ENCODE results near the gene STAT5B. TPM values are rescaled to one million over a fixed set of nuclear protein-coding genes. Genes with fewer than 3 reads are reported as not detected.

Gene STAT5B
- total and polyA plus RNA-seq, 2 of the 13 experiments (the other 11 are each of a cell fraction or from before 2014, with no cell fraction given): 21.0 to 42.8 TPM

- TF ChIP-seq PRDM4 (CRISPR knock-in tag; IDR thresholded peaks at IDR 0.05; ENCODE audit: borderline replicate concordance): 0 out of 2 replicates have a peak, but pooled peaks have one; percentile 24
- peak; percentile 85 for TF ChIP-seq BORCS8-MEF2B (CRISPR knock-in tag; IDR thresholded peaks at IDR 0.05)
- TF ChIP-seq TFDP1 (CRISPR knock-in tag; IDR thresholded peaks at IDR 0.05; ENCODE audit: borderline replicate concordance): peak; percentile 60
- no peak for TF ChIP-seq SMAD9 (CRISPR knock-in tag; IDR thresholded peaks at IDR 0.05)
- no peak for TF ChIP-seq HBP1 (CRISPR knock-in tag; IDR thresholded peaks at IDR 0.05; ENCODE audit: low read depth)
- TF ChIP-seq ZIK1 (CRISPR knock-in tag; IDR thresholded peaks at IDR 0.05; ENCODE audit: borderline replicate concordance, low read depth): peak; percentile 45; the same call in 1 of the 2 replicates
- no peak for TF ChIP-seq ZNF12 (CRISPR knock-in tag; IDR thresholded peaks at IDR 0.05)
- peak in 1 of 2 experiments; percentile 40; a peak in 2 of 4 replicates for TF ChIP-seq REST (IDR thresholded peaks at IDR 0.05; ENCODE audit: borderline replicate concordance in 1 of 2, low read depth in 1 of 2, low read length in 2 of 2)
- TF ChIP-seq ZFP37 (CRISPR knock-in tag; IDR thresholded peaks at IDR 0.05; ENCODE audit: borderline replicate concordance): peak; percentile 75; the same call in 1 of the 2 replicates
- peak; percentile 75 for TF ChIP-seq U2AF1 (optimal IDR thresholded peaks at IDR 0.05; ENCODE audit: low read depth, low read length)
- peak; percentile 100 for TF ChIP-seq ZBTB7B (CRISPR knock-in tag; IDR thresholded peaks at IDR 0.05)
- no peak for TF ChIP-seq JDP2 (CRISPR knock-in tag; IDR thresholded peaks at IDR 0.05; ENCODE audit: borderline replicate concordance)
- no peak for TF ChIP-seq ZNF431 (CRISPR knock-in tag; IDR thresholded peaks at IDR 0.05; ENCODE audit: borderline replicate concordance, low read depth)
- peak; percentile 74 for TF ChIP-seq HINFP (CRISPR knock-in tag; IDR thresholded peaks at IDR 0.05; ENCODE audit: low read depth)
- TF ChIP-seq ZNF775 (CRISPR knock-in tag; IDR thresholded peaks at IDR 0.05; ENCODE audit: borderline replicate concordance): 0 out of 2 replicates have a peak, but pooled peaks have one; percentile 26
- peak; percentile 95 for TF ChIP-seq ZBTB7A (CRISPR knock-in tag; IDR thresholded peaks at IDR 0.05)
- peak; percentile 74; the same call in 1 of the 2 replicates for TF ChIP-seq ZNF263 (CRISPR knock-in tag; IDR thresholded peaks at IDR 0.05)
- no peak; the same call in 1 of the 2 replicates for TF ChIP-seq SMAD1 (CRISPR knock-in tag; IDR thresholded peaks at IDR 0.05; ENCODE audit: borderline replicate concordance, low read depth)
Observed at GRCh38 chr17:42276609-42277341, 584 bp upstream of the STAT5B start (continued).
